ENCODE data around the gene MAPK6. TPM values are rescaled to one million over a fixed set of nuclear protein-coding genes. Genes with fewer than 3 reads are reported as not detected.

Gene MAPK6
- total RNA-seq, 1 donor: 135 TPM

- DNase-seq (ENCODE audit: low read depth): peak; percentile 77
- H3K4me3 ChIP-seq (ENCODE audit: low read depth, low read length): no peak overlapping the region
- peak; percentile 19 for TF ChIP-seq CTCF (IDR thresholded peaks at IDR 0.05; ENCODE audit: insufficient read depth, low read depth, low read length)
Measured at GRCh38 chr15:52076889-52077781, 58.1 kb downstream of the MAPK6 start.

- H3K4me3 ChIP-seq (ENCODE audit: low read depth, low read length): no peak overlapping the region
- no peak for DNase-seq (ENCODE audit: low read depth)
- TF ChIP-seq CTCF (IDR thresholded peaks at IDR 0.05; ENCODE audit: insufficient read depth, low read depth, low read length): no peak
Measured at GRCh38 chr15:52078197-52078875, 59.3 kb downstream of the MAPK6 start.

GRCh38 chr15:52078876-52079700 lies 60.1 kb downstream of the MAPK6 start:
- H3K4me3 ChIP-seq (ENCODE audit: low read depth, low read length): no peak overlapping the region
- peak; percentile 89 for TF ChIP-seq CTCF (IDR thresholded peaks at IDR 0.05; ENCODE audit: insufficient read depth, low read depth, low read length)
- peak; percentile 78 for DNase-seq (ENCODE audit: low read depth)

GRCh38 chr15:52080031-52080430 lies 61.0 kb downstream of the MAPK6 start:
- no peak overlapping the region for H3K4me3 ChIP-seq (ENCODE audit: low read depth, low read length)
- no peak for DNase-seq (ENCODE audit: low read depth)
- no peak for TF ChIP-seq CTCF (IDR thresholded peaks at IDR 0.05; ENCODE audit: insufficient read depth, low read depth, low read length)

- no peak overlapping the region for H3K4me3 ChIP-seq (ENCODE audit: low read depth, low read length)
- DNase-seq (ENCODE audit: low read depth): no peak
- TF ChIP-seq CTCF (IDR thresholded peaks at IDR 0.05; ENCODE audit: insufficient read depth, low read depth, low read length): no peak
Measured at GRCh38 chr15:52080706-52081392, 61.8 kb downstream of the MAPK6 start.
